T-helper 22 cell (primary cell): ENCODE data around the gene MEIOSIN.

Experiments
- DNase-seq: peaks from one replicate; pipeline ENCODE4 v3.0.0-alpha.2; 2020; ENCODE audit warnings: low read depth

The MEIOSIN gene

GRCh38 chr19:45765702-45766295 lies 32.6 kb downstream of the MEIOSIN start:
- no peak for DNase-seq

- DNase-seq: no peak
Measured at GRCh38 chr19:45766296-45766868, 33.1 kb downstream of the MEIOSIN start.

GRCh38 chr19:45766869-45767346 lies 33.7 kb downstream of the MEIOSIN start:
- DNase-seq: no peak

- DNase-seq: no peak
Measured at GRCh38 chr19:45767410-45767880, 34.2 kb downstream of the MEIOSIN start.

- no peak for DNase-seq
Measured at GRCh38 chr19:45767881-45768654, 34.8 kb downstream of the MEIOSIN start.

- peak; percentile 23 for DNase-seq
Measured at GRCh38 chr19:45768655-45768983, 35.4 kb downstream of the MEIOSIN start.

GRCh38 chr19:45768984-45769782 lies 35.9 kb downstream of the MEIOSIN start, which contains the start of gene SIX5:
Gene SIX5, minus strand, starts transcription at chr19:45769252. Its CDS starts 408 bp downstream, at chr19:45768844.
- DNase-seq: peak; percentile 87

GRCh38 chr19:45769821-45770191 lies 36.6 kb downstream of the MEIOSIN start:
- peak; percentile 50 for DNase-seq

GRCh38 chr19:45770192-45771101 lies 37.2 kb downstream of the MEIOSIN start:
- peak; percentile 79 for DNase-seq

GRCh38 chr19:45771311-45771933 lies 38.2 kb downstream of the MEIOSIN start:
- DNase-seq: no peak

- no peak for DNase-seq
Measured at GRCh38 chr19:45772130-45772840, 39.0 kb downstream of the MEIOSIN start.

- no peak for DNase-seq
Measured at GRCh38 chr19:45772912-45773311, 39.7 kb downstream of the MEIOSIN start.

- DNase-seq: no peak
Measured at GRCh38 chr19:45773384-45773783, 40.1 kb downstream of the MEIOSIN start.

GRCh38 chr19:45774765-45775164 lies 41.5 kb downstream of the MEIOSIN start:
- DNase-seq: no peak

- no peak for DNase-seq
Measured at GRCh38 chr19:45777395-45777961, 44.2 kb downstream of the MEIOSIN start.

GRCh38 chr19:45778010-45778661 lies 44.9 kb downstream of the MEIOSIN start:
- DNase-seq: no peak

GRCh38 chr19:45779231-45780145 lies 46.2 kb downstream of the MEIOSIN start:
- peak; percentile 66 for DNase-seq

GRCh38 chr19:45780146-45780447 lies 46.9 kb downstream of the MEIOSIN start:
- no peak for DNase-seq
